Raji (cell line): Measurements from ENCODE around the gene DOC2A.

ENCODE experiments used
- POLR2A ChIP-seq: IDR thresholded peaks from 2 replicates; pipeline ENCODE4 v1.6.1; 2011; ENCODE audit warnings: low read depth, low read length, control low read depth; ENCODE audit not compliant: insufficient read depth

DOC2A gene

DNA sequence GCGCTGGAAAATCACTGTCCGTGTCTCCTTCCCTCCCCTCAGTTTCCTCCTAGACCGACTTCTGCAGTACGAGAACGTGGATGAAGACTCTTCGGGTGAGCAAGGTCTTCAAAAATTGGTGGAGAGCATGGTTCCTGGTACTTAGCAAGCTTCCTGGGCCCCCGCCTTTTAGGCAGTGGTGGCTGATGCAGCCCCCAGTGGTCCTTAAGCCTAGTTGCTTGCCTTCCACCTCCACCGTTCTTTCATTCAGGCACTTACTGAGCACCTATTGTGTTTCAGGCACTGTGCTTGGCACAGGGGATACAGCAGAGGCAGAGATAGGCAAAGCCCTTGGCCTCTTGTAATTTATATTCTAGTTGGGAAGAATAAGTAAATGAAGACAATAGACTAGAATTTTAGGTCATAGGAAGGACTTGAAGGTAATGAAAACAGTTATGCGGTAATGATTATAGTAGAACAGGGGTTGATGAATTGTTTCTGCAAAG, 14.0 kb downstream of the DOC2A start:
- no peak for TF ChIP-seq POLR2A

GRCh38 chr16:29995911-29996765, 14.7 kb downstream of the DOC2A start, which contains the start of gene INO80E:
Gene INO80E, plus strand, starts transcription at chr16:29996241. Its CDS starts 70 bp downstream, at chr16:29996311.
- peak; percentile 74 for TF ChIP-seq POLR2A

DNA sequence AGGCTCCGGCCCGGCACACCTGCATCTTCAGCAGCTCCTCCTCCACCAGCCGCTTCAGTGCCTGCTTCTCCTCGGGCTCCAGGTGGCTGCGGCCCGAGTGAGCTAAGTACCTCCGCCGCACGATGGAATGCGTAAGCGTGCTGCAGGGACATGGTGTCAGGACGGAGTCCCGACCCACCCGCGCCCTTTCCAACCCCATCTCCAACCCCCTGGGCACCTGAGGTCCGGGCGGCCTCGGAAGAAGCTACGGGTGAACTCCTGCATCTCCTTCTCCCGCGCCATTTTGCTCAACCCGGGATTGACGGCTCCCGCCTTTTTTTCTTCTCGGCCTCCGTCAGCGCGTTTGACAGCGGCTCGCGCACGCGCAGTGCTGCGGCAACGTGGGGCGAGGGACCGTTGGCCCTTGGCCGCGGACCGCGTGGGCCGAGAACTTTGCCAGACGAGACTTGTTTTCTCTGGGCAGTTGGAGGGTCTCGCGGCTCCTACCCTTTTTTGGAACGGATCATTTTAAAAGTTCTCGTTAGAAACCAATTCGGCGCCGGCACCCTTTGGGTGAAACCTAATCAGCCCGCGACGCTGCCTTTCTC, 15.4 kb downstream of the DOC2A start, which contains the start of gene HIRIP3:
HIRIP3 (minus strand) TSS at position 294 of the 587 bp plus-strand sequence; CDS start at position 282, 12 bp downstream.
- TF ChIP-seq POLR2A: peak; percentile 88

DNA sequence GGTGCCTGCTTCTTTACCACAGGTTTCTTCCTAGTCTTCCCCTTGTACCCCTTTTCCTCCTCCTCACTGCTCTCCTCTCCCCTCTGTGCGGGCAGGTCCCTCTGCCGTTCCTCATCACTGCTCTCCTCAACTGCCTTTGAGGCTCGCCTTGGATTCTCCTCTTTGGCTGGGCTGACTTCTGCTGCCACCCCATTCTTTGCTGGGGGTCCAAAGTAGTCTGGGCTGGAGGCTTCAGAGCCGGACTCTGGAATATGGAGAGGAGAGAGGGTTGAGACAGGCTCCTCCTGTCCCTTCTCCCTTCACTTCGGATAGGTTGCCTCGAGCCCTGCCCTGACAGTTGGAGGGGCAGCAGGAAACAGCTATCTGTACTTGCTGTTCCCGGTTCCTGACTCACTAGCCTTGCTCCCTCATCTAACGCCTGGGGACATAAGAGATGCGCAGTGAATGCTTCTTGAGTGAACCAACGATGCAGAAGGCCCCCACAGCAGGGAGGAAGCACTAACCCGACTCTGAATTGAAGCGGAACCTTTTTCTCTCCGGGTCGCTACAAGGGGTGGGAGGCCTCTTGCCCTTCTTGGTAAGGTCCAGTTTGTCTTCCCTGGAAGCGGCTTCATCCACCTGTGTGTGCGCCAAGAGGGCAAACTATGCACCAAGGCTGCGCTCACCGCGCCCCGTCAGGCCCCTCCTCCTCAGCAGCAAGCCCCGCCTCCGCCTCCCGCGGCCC, 16.1 kb downstream of the DOC2A start:
- TF ChIP-seq POLR2A: no peak

DNA sequence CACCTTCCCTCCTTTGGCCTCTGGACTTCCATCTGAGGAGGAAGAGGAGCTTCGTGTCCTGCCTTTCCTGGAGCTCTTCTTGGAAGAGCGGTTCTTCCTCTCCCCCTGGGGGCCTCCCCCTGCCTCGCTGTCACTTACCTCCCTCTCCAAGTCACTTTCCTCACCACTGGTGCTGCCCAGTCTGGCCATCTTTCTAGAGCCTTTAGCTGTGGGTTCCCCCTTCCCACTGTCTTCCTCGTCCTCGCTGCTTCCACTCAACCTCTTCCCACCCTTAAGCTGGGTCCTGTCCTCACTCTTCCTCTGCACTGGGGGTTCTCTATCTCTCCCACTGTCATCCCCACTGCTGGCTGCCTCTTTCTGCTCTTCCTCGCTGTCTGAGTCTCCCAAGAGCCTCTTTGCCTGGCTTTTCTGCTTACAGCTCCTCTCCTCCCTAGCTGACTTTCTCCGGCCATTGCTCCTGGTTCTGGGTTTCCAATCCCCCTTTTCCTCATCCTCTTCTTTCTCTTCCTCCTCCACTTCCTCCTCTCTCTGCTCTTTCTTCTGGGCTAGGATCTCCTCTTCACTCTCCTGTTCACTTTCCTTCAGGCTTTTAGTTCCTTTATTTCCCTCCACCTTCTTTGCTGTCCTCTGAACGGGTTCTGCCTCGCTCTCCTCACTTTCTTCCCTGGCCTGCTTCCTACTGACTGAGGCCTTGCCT, 16.8 kb downstream of the DOC2A start:
- TF ChIP-seq POLR2A: no peak

- TF ChIP-seq POLR2A: no peak
Observed at GRCh38 chr16:29993191-29993902, 17.5 kb downstream of the DOC2A start.

GRCh38 chr16:29992344-29992967, 18.4 kb downstream of the DOC2A start:
- no peak for TF ChIP-seq POLR2A

- TF ChIP-seq POLR2A: no peak
Observed at GRCh38 chr16:29991571-29991904, 19.3 kb downstream of the DOC2A start.

- no peak for TF ChIP-seq POLR2A
Observed at GRCh38 chr16:29990883-29991570, 19.8 kb downstream of the DOC2A start.

- no peak for TF ChIP-seq POLR2A
Observed at GRCh38 chr16:29990034-29990433, 20.8 kb downstream of the DOC2A start.

GRCh38 chr16:29989111-29989858, 21.5 kb downstream of the DOC2A start:
- TF ChIP-seq POLR2A: no peak

DNA sequence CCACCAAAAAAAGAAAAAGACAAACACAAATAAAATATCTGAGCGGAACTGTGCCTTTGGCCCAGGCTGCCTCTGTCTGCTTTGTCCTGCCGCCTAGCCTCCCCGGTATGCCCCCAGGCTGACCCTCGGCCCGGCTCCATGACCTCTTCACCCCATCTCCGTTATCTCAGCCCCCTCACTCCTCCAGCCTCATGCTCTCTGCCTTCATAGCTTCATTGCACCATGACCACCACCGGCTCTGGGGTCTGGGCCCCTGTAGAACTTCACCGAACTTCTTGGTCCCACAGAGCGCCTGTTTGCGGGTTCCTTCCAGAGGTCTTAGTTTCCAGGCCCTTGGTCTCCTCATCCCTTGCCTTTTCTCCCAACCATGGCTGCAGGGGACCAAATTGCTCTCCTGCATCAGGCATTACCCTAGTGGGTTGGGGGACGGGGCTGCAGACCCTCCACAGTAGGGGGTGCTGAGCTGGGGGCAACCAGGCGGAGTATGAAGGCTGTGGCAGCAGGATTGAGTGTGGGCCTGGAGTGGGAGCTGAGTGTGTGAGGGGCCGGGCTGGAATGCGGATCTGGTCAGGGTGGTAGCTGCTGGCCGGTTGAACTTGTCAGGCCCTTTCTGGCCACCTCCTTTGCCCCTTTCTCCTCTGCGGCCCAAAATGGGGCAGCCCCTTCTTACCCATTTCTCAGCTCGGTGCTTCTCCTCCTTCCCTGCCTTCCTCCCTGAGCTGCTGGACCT, 22.3 kb downstream of the DOC2A start:
- no peak for TF ChIP-seq POLR2A
